H9 (cell line): ENCODE data around the gene CLEC3A. TPM values are rescaled to one million over a fixed set of nuclear protein-coding genes. Genes with fewer than 3 reads are reported as not detected.

Experiments used
- DNase-seq: peaks from one replicate; pipeline ENCODE4 v3.0.0-alpha.2; 2017
- H2AFZ ChIP-seq: one replicate; pipeline ENCODE4 v1.6.1; 2013; ENCODE audit warnings: mild to moderate bottlenecking, low read length, control low read depth, moderate library complexity
- H2AK5ac ChIP-seq: 2 replicates; pipeline ENCODE4 v1.6.1; 2013; ENCODE audit warnings: low read length, control low read depth, mixed read lengths; ENCODE audit not compliant: insufficient read length
- H2BK120ac ChIP-seq: one replicate; pipeline ENCODE4 v1.6.1; 2013; ENCODE audit warnings: low read depth, mild to moderate bottlenecking, low read length, control low read depth, inconsistent platforms; ENCODE audit not compliant: poor library complexity, severe bottlenecking
- H2BK12ac ChIP-seq: 2 replicates; pipeline ENCODE4 v1.6.1; 2013; ENCODE audit warnings: low read length, control low read depth, mixed read lengths, low read depth; ENCODE audit not compliant: insufficient read length
- H2BK15ac ChIP-seq: 2 replicates; pipeline ENCODE4 v1.6.1; 2013; ENCODE audit warnings: low read depth, low read length, control low read depth
- H2BK20ac ChIP-seq: one replicate; pipeline ENCODE4 v1.6.1; 2013; ENCODE audit warnings: low read depth, mild to moderate bottlenecking, low read length, control low read depth, inconsistent platforms; ENCODE audit not compliant: poor library complexity, severe bottlenecking
- H2BK5ac ChIP-seq: 2 replicates; pipeline ENCODE4 v1.6.1; 2013; ENCODE audit warnings: low read length, control low read depth, mixed read lengths; ENCODE audit not compliant: insufficient read length
- H3K14ac ChIP-seq: 2 replicates; pipeline ENCODE4 v1.6.1; 2013; ENCODE audit warnings: low read length, control low read depth; ENCODE audit not compliant: insufficient read depth
- H3K18ac ChIP-seq: 2 replicates; pipeline ENCODE4 v1.6.1; 2013; ENCODE audit warnings: low read depth, mild to moderate bottlenecking, mixed read lengths, low read length, control low read depth; ENCODE audit not compliant: insufficient read length
- H3K23ac ChIP-seq: 2 replicates; pipeline ENCODE4 v1.6.1; 2013; ENCODE audit warnings: low read length, control low read depth, mixed read lengths, low read depth; ENCODE audit not compliant: insufficient read length
- H3K23me2 ChIP-seq: 2 replicates; pipeline ENCODE4 v1.6.1; 2013; ENCODE audit warnings: low read depth, mild to moderate bottlenecking, mixed read lengths, low read length, control low read depth; ENCODE audit not compliant: insufficient read length, poor library complexity, severe bottlenecking
- H3K27ac ChIP-seq: 2 replicates; pipeline ENCODE4 v1.5.1; 2013; ENCODE audit warnings: low read length, control low read depth, mixed read lengths, low read depth; ENCODE audit not compliant: insufficient read length
- H3K27me3 ChIP-seq: 2 replicates; pipeline ENCODE4 v1.6.1; 2013; ENCODE audit warnings: low read length, control low read depth, inconsistent platforms; ENCODE audit not compliant: insufficient read depth
- H3K4ac ChIP-seq: 2 replicates; pipeline ENCODE4 v1.6.1; 2013; ENCODE audit warnings: low read depth, mild to moderate bottlenecking, control low read depth, inconsistent platforms, low read length, moderate library complexity
- H3K4me1 ChIP-seq: 2 replicates; pipeline ENCODE4 v1.6.1; 2013; ENCODE audit warnings: low read length, control low read depth, inconsistent platforms; ENCODE audit not compliant: insufficient read depth
- H3K4me2 ChIP-seq: 2 replicates; pipeline ENCODE4 v1.6.1; 2013; ENCODE audit warnings: low read length, control low read depth, mixed read lengths; ENCODE audit not compliant: insufficient read length, insufficient read depth
- H3K56ac ChIP-seq: 2 replicates; pipeline ENCODE4 v1.6.1; 2013; ENCODE audit warnings: low read depth, mild to moderate bottlenecking, mixed read lengths, low read length, control low read depth; ENCODE audit not compliant: insufficient read length
- H3K79me1 ChIP-seq: 2 replicates; pipeline ENCODE4 v1.6.1; 2013; ENCODE audit warnings: low read depth, mild to moderate bottlenecking, moderate library complexity, low read length, control low read depth, inconsistent platforms; ENCODE audit not compliant: insufficient read depth, poor library complexity, severe bottlenecking
- H3K79me2 ChIP-seq: 2 replicates; pipeline ENCODE4 v1.6.1; 2013; ENCODE audit warnings: low read length, control low read depth, inconsistent platforms; ENCODE audit not compliant: insufficient read depth
- H3K9ac ChIP-seq: 2 replicates; pipeline ENCODE4 v1.6.1; 2013; ENCODE audit warnings: low read length, control low read depth, mixed read lengths; ENCODE audit not compliant: insufficient read length; ENCODE audit errors: extremely low read depth
- H3K9me3 ChIP-seq: one replicate; pipeline ENCODE4 v1.6.1; 2013; ENCODE audit warnings: low read depth, low read length, inconsistent platforms; ENCODE audit not compliant: control insufficient read depth
- H3T11ph ChIP-seq: one replicate; pipeline ENCODE4 v1.6.1; 2013; ENCODE audit warnings: mild to moderate bottlenecking, low read length, control low read depth, inconsistent platforms
- H4K20me1 ChIP-seq: one replicate; pipeline ENCODE4 v1.6.1; 2013; ENCODE audit not compliant: control insufficient read depth, insufficient read length, insufficient read depth
- H4K5ac ChIP-seq: 2 replicates; pipeline ENCODE4 v1.6.1; 2013; ENCODE audit warnings: low read depth, mild to moderate bottlenecking, mixed read lengths, low read length, control low read depth; ENCODE audit not compliant: insufficient read length
- H4K8ac ChIP-seq: replicated peaks from 2 replicates; pipeline ENCODE4 v1.6.1; 2013; ENCODE audit warnings: low read length, control low read depth, mixed read lengths, low read depth; ENCODE audit not compliant: insufficient read length
- H4K91ac ChIP-seq: 2 replicates; pipeline ENCODE4 v1.6.1; 2013; ENCODE audit warnings: low read depth, mild to moderate bottlenecking, moderate library complexity, mixed read lengths, low read length, control low read depth; ENCODE audit not compliant: insufficient read length
- H3K27ac Mint-ChIP-seq, 3 experiments: 2 replicates in 2 of 3; 3 replicates in 1 of 3; pipeline ENCODE4 v1.8.0; 2020 to 2021; ENCODE audit warnings: mixed read lengths in 3 of 3, mild to moderate bottlenecking in 1 of 3, moderate library complexity in 1 of 3
- H3K27me3 Mint-ChIP-seq: 2 replicates; pipeline ENCODE4 v1.8.0; 2021; ENCODE audit warnings: low read depth, mild to moderate bottlenecking, moderate library complexity, mixed read lengths
- H3K36me3 Mint-ChIP-seq, 3 experiments: 2 replicates in 2 of 3; 3 replicates in 1 of 3; pipeline ENCODE4 v1.8.0; 2020 to 2021; ENCODE audit warnings: low read depth in 3 of 3, mixed read lengths in 3 of 3; ENCODE audit not compliant: insufficient read depth in 1 of 3
- H3K4me1 Mint-ChIP-seq, 2 experiments: 2 replicates each; pipeline ENCODE4 v1.8.0; 2020; ENCODE audit warnings: mixed read lengths in 2 of 2
- H3K4me3 Mint-ChIP-seq, 2 experiments: 2 replicates in 1 of 2; 3 replicates in 1 of 2; pipeline ENCODE4 v1.8.0; 2020 to 2021; ENCODE audit warnings: mild to moderate bottlenecking in 2 of 2, mixed read lengths in 2 of 2, moderate library complexity in 1 of 2
- H3K9me3 Mint-ChIP-seq, 2 experiments: 2 replicates in 1 of 2; 3 replicates in 1 of 2; pipeline ENCODE4 v1.8.0; 2020; ENCODE audit warnings: mild to moderate bottlenecking in 2 of 2, mixed read lengths in 2 of 2, moderate library complexity in 1 of 2
- CTCF ChIP-seq: fragments of 200-600 bp; sonication (generic); conservative IDR thresholded peaks from 3 replicates; pipeline ENCODE4 v1.8.0; 2021; ENCODE audit warnings: antibody characterized with exemption, mild to moderate bottlenecking
- WGBS: extraction: QIAGEN DNeasy Blood & Tissue Kit; methylation state at CpG from one replicate; pipeline ENCODE4 v1.1.7; 2013; ENCODE audit warnings: missing lambda C conversion rate, low lambda C conversion rate, mixed read lengths; ENCODE audit not compliant: insufficient read length; ENCODE audit errors: extremely low coverage; 5-methylcytosine and 5-hydroxymethylcytosine counted together
- total RNA-seq: library from RNA; stranded (reverse); gene quantifications from 2 replicates; pipeline ENCODE4 v1.2.1, GENCODE V29; 2021

The CLEC3A gene
- total RNA-seq, 1 experiment from 2014 or later, result not detected

DNA sequence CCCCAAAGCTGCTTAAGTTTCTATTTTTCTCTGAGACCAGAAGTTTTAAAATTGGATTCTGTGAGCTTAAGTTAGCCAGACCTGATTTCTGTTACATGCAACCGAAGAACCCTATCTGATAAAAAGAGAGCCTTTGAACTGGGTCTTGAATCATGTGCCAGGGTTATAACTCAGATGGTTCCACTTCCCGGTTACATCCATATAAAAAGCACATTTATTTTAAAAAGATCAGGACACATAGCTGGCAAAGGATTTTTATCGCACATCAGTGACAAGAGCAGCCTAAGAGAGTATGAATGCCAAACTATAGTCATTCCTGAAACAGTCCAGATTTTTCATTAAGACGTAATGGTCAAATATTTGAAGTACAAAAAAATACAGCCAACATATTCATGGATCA, 32.5 kb upstream of the CLEC3A start:
- Histone ChIP-seq H3K9ac (no peak overlapping the region), H3K4ac (no peak overlapping the region), H2AFZ (no peak overlapping the region), H2BK15ac (no peak overlapping the region), H3K79me1 (no peaks in the 10 kb centered on the region), H3K14ac (no peak overlapping the region), H3T11ph (no peak overlapping the region), H2BK20ac (no peak overlapping the region), H2BK12ac (no peak overlapping the region), H3K18ac (no peak overlapping the region), H3K9me3 (no peaks in the 10 kb centered on the region), H4K8ac (no peak overlapping the region), H3K27ac (no peak overlapping the region), H3K23me2 (no peaks in the 10 kb centered on the region), H3K56ac (no peak overlapping the region), H4K91ac (no peak overlapping the region), H3K79me2 (no peaks in the 10 kb centered on the region), H3K23ac (no peak overlapping the region), H4K20me1 (no peaks in the 10 kb centered on the region), H2AK5ac (no peak overlapping the region), H4K5ac (no peak overlapping the region), H3K27me3 (no peaks in the 10 kb centered on the region), H2BK5ac (no peak overlapping the region), H3K4me2 (no peak overlapping the region), H2BK120ac (no peak overlapping the region), H3K4me1 (peaks cover 9% of the 10 kb centered on the region; the same call in 1 of the 2 replicates)
- no CpG with 5 or more reads among the region's 4 CpGs for WGBS
- H3K27ac Mint-ChIP-seq, result no peak overlapping the region; a peak in 1 of 7 replicates
- H3K4me1 Mint-ChIP-seq, result peaks cover 48 to 55% of the 10 kb centered on the region in 2 experiments
- TF ChIP-seq CTCF, result no peak
- H3K36me3 Mint-ChIP-seq, result peaks cover 0 to 29% (median 18%) of the 10 kb centered on the region in 3 experiments; a peak in 5 of 7 replicates
- no peaks in the 10 kb centered on the region; the same call in 1 of the 2 replicates for H3K27me3 Mint-ChIP-seq
- no peak overlapping the region for H3K4me3 Mint-ChIP-seq
- no peak for DNase-seq
- H3K9me3 Mint-ChIP-seq, result peaks cover 21 to 23% of the 10 kb centered on the region in 2 experiments
